ENCODE data around the gene CCDC194.

The CCDC194 gene

DNA sequence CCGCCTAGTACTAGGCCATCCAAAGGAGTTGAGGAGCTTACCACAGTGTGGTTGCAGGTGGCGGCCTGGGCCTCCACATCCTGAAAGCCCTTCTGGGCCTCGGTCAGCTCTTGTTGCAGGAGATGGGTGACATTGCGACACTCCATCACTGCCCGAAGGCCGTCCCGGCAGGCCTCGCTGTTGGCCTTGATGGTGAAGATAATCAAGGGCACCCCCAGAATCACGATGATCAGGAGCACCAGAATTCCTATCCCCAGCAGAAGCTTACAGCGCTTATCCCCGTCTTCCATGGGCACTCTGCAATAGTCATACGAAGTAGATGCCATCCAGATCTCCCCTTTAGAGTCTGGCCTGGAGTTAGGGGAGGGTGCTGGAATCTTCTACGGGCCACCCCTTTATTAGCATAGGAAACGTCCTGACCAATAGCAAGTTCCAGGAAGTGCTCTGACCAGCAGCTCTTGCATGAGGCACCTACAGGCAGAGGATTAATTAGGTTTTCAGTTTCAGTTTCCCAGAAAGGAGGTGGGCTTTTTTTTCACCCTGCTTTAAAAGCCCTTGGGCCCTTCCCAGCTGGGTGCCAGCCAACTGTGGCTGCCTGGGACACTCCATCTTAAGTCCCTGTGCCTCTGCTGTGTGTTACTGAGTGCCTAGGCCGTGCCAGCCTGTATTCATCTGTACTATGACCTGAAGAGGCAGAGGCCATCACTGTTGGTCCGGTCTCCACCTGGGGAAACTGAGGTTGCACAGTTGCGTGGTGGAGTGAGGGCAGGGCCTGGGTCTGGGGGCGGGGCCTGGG lies 11.5 kb upstream of the CCDC194 start, which contains the start of gene BST2:
Gene BST2, minus strand, starts transcription at position 381 of the 796 bp plus-strand sequence. Its CDS starts 55 bp downstream, at position 326.
- H3K27ac ChIP-seq: no peak within 1 kb of the TSS
- in situ Hi-C loops (cut with HindIII; ENCODE audit: low pct_ligation_motif_present, low sequenced_read_pairs): no loop called here
- H3K27me3 ChIP-seq (replicated peaks): no peaks in the 10 kb centered on the region
- TF ChIP-seq, protein P1, sequence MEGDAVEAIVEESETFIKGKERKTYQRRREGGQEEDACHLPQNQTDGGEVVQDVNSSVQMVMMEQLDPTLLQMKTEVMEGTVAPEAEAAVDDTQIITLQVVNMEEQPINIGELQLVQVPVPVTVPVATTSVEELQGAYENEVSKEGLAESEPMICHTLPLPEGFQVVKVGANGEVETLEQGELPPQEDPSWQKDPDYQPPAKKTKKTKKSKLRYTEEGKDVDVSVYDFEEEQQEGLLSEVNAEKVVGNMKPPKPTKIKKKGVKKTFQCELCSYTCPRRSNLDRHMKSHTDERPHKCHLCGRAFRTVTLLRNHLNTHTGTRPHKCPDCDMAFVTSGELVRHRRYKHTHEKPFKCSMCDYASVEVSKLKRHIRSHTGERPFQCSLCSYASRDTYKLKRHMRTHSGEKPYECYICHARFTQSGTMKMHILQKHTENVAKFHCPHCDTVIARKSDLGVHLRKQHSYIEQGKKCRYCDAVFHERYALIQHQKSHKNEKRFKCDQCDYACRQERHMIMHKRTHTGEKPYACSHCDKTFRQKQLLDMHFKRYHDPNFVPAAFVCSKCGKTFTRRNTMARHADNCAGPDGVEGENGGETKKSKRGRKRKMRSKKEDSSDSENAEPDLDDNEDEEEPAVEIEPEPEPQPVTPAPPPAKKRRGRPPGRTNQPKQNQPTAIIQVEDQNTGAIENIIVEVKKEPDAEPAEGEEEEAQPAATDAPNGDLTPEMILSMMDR (IDR thresholded peaks at IDR 0.05; ENCODE audit: low read depth, low read length, missing control alignments): no peak
- no peaks in the 10 kb centered on the region for H3K36me3 ChIP-seq (replicated peaks)
- H3K4me3 ChIP-seq (ENCODE audit: low read depth, low read length): no peak within 1 kb of the TSS
- peak; percentile 21 for DNase-seq

DNA sequence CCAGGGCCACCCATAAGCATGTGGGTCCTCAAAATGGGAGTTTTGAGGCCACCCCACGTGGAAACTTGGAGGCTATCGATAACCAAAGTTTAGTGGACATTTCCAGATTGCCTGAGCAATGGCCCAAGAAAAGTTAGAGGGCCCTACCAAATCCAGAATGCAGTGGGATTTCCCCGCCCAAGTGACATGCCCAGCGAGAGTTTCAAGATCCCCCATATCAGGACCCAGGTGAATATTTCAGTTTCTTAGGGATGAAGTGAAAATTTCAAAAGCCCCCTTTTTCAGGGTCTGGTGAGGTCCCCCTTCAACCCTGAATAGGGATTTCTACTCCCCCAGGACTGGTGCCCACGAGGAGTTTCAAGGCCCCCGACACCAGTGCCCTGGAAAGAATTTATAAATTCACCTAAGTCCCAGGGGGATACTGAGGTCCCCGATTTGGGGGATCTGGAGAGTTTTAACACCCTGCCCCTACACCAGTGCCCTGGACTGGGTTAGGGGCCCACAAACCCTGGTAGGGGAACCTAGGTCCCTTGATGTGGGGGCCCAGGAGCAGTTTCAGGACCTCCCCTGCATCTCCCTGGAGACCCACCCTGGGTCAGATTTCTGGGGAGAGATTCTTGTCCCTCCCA lies 10.7 kb upstream of the CCDC194 start:
- TF ChIP-seq, protein P1 (IDR thresholded peaks at IDR 0.05; ENCODE audit: low read depth, low read length, missing control alignments): no peak
- Histone ChIP-seq H3K4me3 (ENCODE audit: low read depth, low read length) (no peak overlapping the region), H3K27ac (no peak overlapping the region), H3K27me3 (replicated peaks) (no peaks in the 10 kb centered on the region), H3K36me3 (replicated peaks) (no peaks in the 10 kb centered on the region)
- no peak for DNase-seq
- in situ Hi-C loops (cut with HindIII; ENCODE audit: low pct_ligation_motif_present, low sequenced_read_pairs): no loop called here

DNA sequence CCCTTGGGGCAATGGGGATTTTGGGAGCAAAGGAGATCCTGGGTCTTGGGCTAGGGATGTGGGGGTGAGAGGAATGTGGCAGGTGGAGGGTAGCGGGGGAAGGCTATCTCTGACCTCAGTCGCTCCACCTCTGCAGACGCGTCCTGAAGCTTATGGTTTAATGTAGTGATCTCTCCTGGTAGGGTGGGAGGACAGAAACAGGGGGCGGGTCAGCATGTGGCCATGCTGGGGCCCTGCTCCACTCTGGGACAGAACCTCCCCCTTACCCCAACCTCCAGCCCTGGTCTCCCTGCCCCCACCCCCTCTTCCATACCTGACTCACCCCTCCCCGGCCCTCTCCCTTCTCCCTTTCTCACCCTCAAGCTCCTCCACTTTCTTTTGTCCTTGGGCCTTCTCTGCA lies 10.0 kb upstream of the CCDC194 start:
- Histone ChIP-seq H3K4me3 (ENCODE audit: low read depth, low read length) (no peak overlapping the region), H3K27ac (no peak overlapping the region), H3K36me3 (replicated peaks) (no peaks in the 10 kb centered on the region), H3K27me3 (replicated peaks) (no peaks in the 10 kb centered on the region)
- DNase-seq: no peak
- TF ChIP-seq, protein P1 (IDR thresholded peaks at IDR 0.05; ENCODE audit: low read depth, low read length, missing control alignments): no peak
- in situ Hi-C loops (cut with HindIII; ENCODE audit: low pct_ligation_motif_present, low sequenced_read_pairs): no loop called here

DNA sequence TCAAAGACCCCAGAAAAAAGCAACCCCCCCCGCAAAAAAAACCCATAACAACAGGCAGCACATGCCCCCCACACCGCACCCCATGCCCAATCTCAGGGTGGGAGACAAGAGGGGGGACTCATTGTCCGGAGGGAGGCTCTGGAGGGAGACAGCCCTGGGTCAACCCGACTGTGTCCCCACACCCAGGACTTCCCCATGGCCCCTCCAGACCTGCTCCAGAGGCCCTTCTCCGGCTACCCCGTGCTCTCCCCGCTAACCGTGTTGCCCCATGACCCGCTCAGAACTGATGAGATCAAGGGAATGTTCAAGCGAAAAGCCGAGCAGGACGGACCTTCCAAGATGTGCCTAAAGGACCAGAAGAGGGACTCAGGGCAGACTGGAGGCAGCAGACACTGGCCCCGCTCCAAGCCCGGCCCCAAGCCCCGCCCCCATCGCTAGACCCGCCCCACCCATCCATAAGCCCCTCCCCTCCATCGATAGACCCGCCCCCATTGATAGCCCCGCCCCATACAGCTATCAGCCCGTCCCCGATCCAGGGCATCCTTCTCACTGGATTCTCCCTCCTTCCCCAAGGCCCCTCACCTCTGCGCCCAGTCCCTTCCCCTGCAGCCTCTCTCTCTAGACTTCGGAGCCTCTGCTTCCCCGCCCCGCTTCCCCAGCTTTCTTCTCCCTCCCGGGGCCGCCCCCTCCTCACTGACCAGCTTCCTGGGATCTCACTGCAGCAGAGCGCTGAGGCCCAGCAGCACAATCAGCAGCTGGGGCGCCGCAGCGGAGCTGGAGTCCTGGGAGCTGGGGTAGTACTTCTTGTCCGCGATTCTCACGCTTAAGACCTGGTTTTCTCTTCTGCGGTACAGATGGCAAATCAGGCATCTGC lies 9.2 kb upstream of the CCDC194 start:
- Histone ChIP-seq H3K36me3 (replicated peaks) (no peaks in the 10 kb centered on the region), H3K27ac (no peak overlapping the region), H3K4me3 (ENCODE audit: low read depth, low read length) (peak overlapping the region; percentile 15), H3K27me3 (replicated peaks) (no peaks in the 10 kb centered on the region)
- DNase-seq: peak; percentile 7
- in situ Hi-C loops (cut with HindIII; ENCODE audit: low pct_ligation_motif_present, low sequenced_read_pairs): no loop called here
- TF ChIP-seq, protein P1 (IDR thresholded peaks at IDR 0.05; ENCODE audit: low read depth, low read length, missing control alignments): no peak

DNA sequence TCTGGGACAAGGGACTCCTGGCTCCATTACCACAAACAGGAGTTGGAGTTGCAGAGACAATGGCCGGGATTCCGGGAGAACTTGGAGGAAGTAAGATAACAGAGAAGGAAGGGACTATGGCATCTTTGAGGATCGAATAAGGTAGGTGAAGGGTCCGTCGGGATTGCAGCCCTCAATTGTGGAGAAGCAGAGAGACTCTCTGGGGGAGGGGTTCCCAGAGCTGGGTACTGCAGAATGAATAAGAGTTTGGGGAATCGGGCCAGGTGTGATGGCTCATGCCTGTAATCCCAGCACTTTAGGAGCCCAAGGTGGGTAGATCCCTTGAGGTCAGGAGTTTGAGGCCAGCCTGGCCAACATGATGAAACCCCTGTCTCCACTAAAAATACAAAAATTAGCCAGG lies 7.6 kb upstream of the CCDC194 start:
- TF ChIP-seq, protein P1 (IDR thresholded peaks at IDR 0.05; ENCODE audit: low read depth, low read length, missing control alignments): no peak
- H3K4me3 ChIP-seq (ENCODE audit: low read depth, low read length): no peak overlapping the region

More for the DNA sequence above, 7.6 kb upstream of the CCDC194 start:
- Histone ChIP-seq H3K36me3 (replicated peaks) (no peaks in the 10 kb centered on the region), H3K27me3 (replicated peaks) (no peaks in the 10 kb centered on the region), H3K27ac (no peak overlapping the region)
- in situ Hi-C loops (cut with HindIII; ENCODE audit: low pct_ligation_motif_present, low sequenced_read_pairs): no loop called here
- DNase-seq: no peak
